H9 (cell line): ENCODE data around the gene WWC1. TPM values are rescaled to one million over a fixed set of nuclear protein-coding genes. Genes with fewer than 3 reads are reported as not detected.

Experiments
- DNase-seq: peaks from one replicate; pipeline ENCODE4 v3.0.0-alpha.2; 2017
- H2AFZ ChIP-seq: one replicate; pipeline ENCODE4 v1.6.1; 2013; ENCODE audit warnings: mild to moderate bottlenecking, low read length, control low read depth, moderate library complexity
- H2AK5ac ChIP-seq: 2 replicates; pipeline ENCODE4 v1.6.1; 2013; ENCODE audit warnings: low read length, control low read depth, mixed read lengths; ENCODE audit not compliant: insufficient read length
- H2BK120ac ChIP-seq: one replicate; pipeline ENCODE4 v1.6.1; 2013; ENCODE audit warnings: low read depth, mild to moderate bottlenecking, low read length, control low read depth, inconsistent platforms; ENCODE audit not compliant: poor library complexity, severe bottlenecking
- H2BK12ac ChIP-seq: 2 replicates; pipeline ENCODE4 v1.6.1; 2013; ENCODE audit warnings: low read length, control low read depth, mixed read lengths, low read depth; ENCODE audit not compliant: insufficient read length
- H2BK15ac ChIP-seq: 2 replicates; pipeline ENCODE4 v1.6.1; 2013; ENCODE audit warnings: low read depth, low read length, control low read depth
- H2BK20ac ChIP-seq: one replicate; pipeline ENCODE4 v1.6.1; 2013; ENCODE audit warnings: low read depth, mild to moderate bottlenecking, low read length, control low read depth, inconsistent platforms; ENCODE audit not compliant: poor library complexity, severe bottlenecking
- H2BK5ac ChIP-seq: 2 replicates; pipeline ENCODE4 v1.6.1; 2013; ENCODE audit warnings: low read length, control low read depth, mixed read lengths; ENCODE audit not compliant: insufficient read length
- H3K14ac ChIP-seq: 2 replicates; pipeline ENCODE4 v1.6.1; 2013; ENCODE audit warnings: low read length, control low read depth; ENCODE audit not compliant: insufficient read depth
- H3K18ac ChIP-seq: 2 replicates; pipeline ENCODE4 v1.6.1; 2013; ENCODE audit warnings: low read depth, mild to moderate bottlenecking, mixed read lengths, low read length, control low read depth; ENCODE audit not compliant: insufficient read length
- H3K23ac ChIP-seq: 2 replicates; pipeline ENCODE4 v1.6.1; 2013; ENCODE audit warnings: low read length, control low read depth, mixed read lengths, low read depth; ENCODE audit not compliant: insufficient read length
- H3K23me2 ChIP-seq: 2 replicates; pipeline ENCODE4 v1.6.1; 2013; ENCODE audit warnings: low read depth, mild to moderate bottlenecking, mixed read lengths, low read length, control low read depth; ENCODE audit not compliant: insufficient read length, poor library complexity, severe bottlenecking
- H3K27ac ChIP-seq: 2 replicates; pipeline ENCODE4 v1.5.1; 2013; ENCODE audit warnings: low read length, control low read depth, mixed read lengths, low read depth; ENCODE audit not compliant: insufficient read length
- H3K27me3 ChIP-seq: 2 replicates; pipeline ENCODE4 v1.6.1; 2013; ENCODE audit warnings: low read length, control low read depth, inconsistent platforms; ENCODE audit not compliant: insufficient read depth
- H3K4ac ChIP-seq: 2 replicates; pipeline ENCODE4 v1.6.1; 2013; ENCODE audit warnings: low read depth, mild to moderate bottlenecking, control low read depth, inconsistent platforms, low read length, moderate library complexity
- H3K4me1 ChIP-seq: 2 replicates; pipeline ENCODE4 v1.6.1; 2013; ENCODE audit warnings: low read length, control low read depth, inconsistent platforms; ENCODE audit not compliant: insufficient read depth
- H3K4me2 ChIP-seq: 2 replicates; pipeline ENCODE4 v1.6.1; 2013; ENCODE audit warnings: low read length, control low read depth, mixed read lengths; ENCODE audit not compliant: insufficient read length, insufficient read depth
- H3K56ac ChIP-seq: 2 replicates; pipeline ENCODE4 v1.6.1; 2013; ENCODE audit warnings: low read depth, mild to moderate bottlenecking, mixed read lengths, low read length, control low read depth; ENCODE audit not compliant: insufficient read length
- H3K79me1 ChIP-seq: 2 replicates; pipeline ENCODE4 v1.6.1; 2013; ENCODE audit warnings: low read depth, mild to moderate bottlenecking, moderate library complexity, low read length, control low read depth, inconsistent platforms; ENCODE audit not compliant: insufficient read depth, poor library complexity, severe bottlenecking
- H3K79me2 ChIP-seq: 2 replicates; pipeline ENCODE4 v1.6.1; 2013; ENCODE audit warnings: low read length, control low read depth, inconsistent platforms; ENCODE audit not compliant: insufficient read depth
- H3K9ac ChIP-seq: 2 replicates; pipeline ENCODE4 v1.6.1; 2013; ENCODE audit warnings: low read length, control low read depth, mixed read lengths; ENCODE audit not compliant: insufficient read length; ENCODE audit errors: extremely low read depth
- H3K9me3 ChIP-seq: one replicate; pipeline ENCODE4 v1.6.1; 2013; ENCODE audit warnings: low read depth, low read length, inconsistent platforms; ENCODE audit not compliant: control insufficient read depth
- H3T11ph ChIP-seq: one replicate; pipeline ENCODE4 v1.6.1; 2013; ENCODE audit warnings: mild to moderate bottlenecking, low read length, control low read depth, inconsistent platforms
- H4K20me1 ChIP-seq: one replicate; pipeline ENCODE4 v1.6.1; 2013; ENCODE audit not compliant: control insufficient read depth, insufficient read length, insufficient read depth
- H4K5ac ChIP-seq: 2 replicates; pipeline ENCODE4 v1.6.1; 2013; ENCODE audit warnings: low read depth, mild to moderate bottlenecking, mixed read lengths, low read length, control low read depth; ENCODE audit not compliant: insufficient read length
- H4K8ac ChIP-seq: replicated peaks from 2 replicates; pipeline ENCODE4 v1.6.1; 2013; ENCODE audit warnings: low read length, control low read depth, mixed read lengths, low read depth; ENCODE audit not compliant: insufficient read length
- H4K91ac ChIP-seq: 2 replicates; pipeline ENCODE4 v1.6.1; 2013; ENCODE audit warnings: low read depth, mild to moderate bottlenecking, moderate library complexity, mixed read lengths, low read length, control low read depth; ENCODE audit not compliant: insufficient read length
- H3K27ac Mint-ChIP-seq, 3 experiments: 2 replicates in 2 of 3; 3 replicates in 1 of 3; pipeline ENCODE4 v1.8.0; 2020 to 2021; ENCODE audit warnings: mixed read lengths in 3 of 3, mild to moderate bottlenecking in 1 of 3, moderate library complexity in 1 of 3
- H3K27me3 Mint-ChIP-seq: 2 replicates; pipeline ENCODE4 v1.8.0; 2021; ENCODE audit warnings: low read depth, mild to moderate bottlenecking, moderate library complexity, mixed read lengths
- H3K36me3 Mint-ChIP-seq, 3 experiments: 2 replicates in 2 of 3; 3 replicates in 1 of 3; pipeline ENCODE4 v1.8.0; 2020 to 2021; ENCODE audit warnings: low read depth in 3 of 3, mixed read lengths in 3 of 3; ENCODE audit not compliant: insufficient read depth in 1 of 3
- H3K4me1 Mint-ChIP-seq, 2 experiments: 2 replicates each; pipeline ENCODE4 v1.8.0; 2020; ENCODE audit warnings: mixed read lengths in 2 of 2
- H3K4me3 Mint-ChIP-seq, 2 experiments: 2 replicates in 1 of 2; 3 replicates in 1 of 2; pipeline ENCODE4 v1.8.0; 2020 to 2021; ENCODE audit warnings: mild to moderate bottlenecking in 2 of 2, mixed read lengths in 2 of 2, moderate library complexity in 1 of 2
- H3K9me3 Mint-ChIP-seq, 2 experiments: 2 replicates in 1 of 2; 3 replicates in 1 of 2; pipeline ENCODE4 v1.8.0; 2020; ENCODE audit warnings: mild to moderate bottlenecking in 2 of 2, mixed read lengths in 2 of 2, moderate library complexity in 1 of 2
- WGBS: extraction: QIAGEN DNeasy Blood & Tissue Kit; methylation state at CpG from one replicate; pipeline ENCODE4 v1.1.7; 2013; ENCODE audit warnings: missing lambda C conversion rate, low lambda C conversion rate, mixed read lengths; ENCODE audit not compliant: insufficient read length; ENCODE audit errors: extremely low coverage; 5-methylcytosine and 5-hydroxymethylcytosine counted together
- total RNA-seq: library from RNA; stranded (reverse); gene quantifications from 2 replicates; pipeline ENCODE4 v1.2.1, GENCODE V29; 2021
- TF ChIP-seq, protein P1 (sequence below): fragments of 200-600 bp; sonication (generic); conservative IDR thresholded peaks from 3 replicates; pipeline ENCODE4 v1.8.0; 2021; ENCODE audit warnings: antibody characterized with exemption, mild to moderate bottlenecking

Gene WWC1
- total RNA-seq, 1 experiment from 2014 or later: 28.2 TPM

GRCh38 chr5:168471785-168472184, 180.3 kb downstream of the WWC1 start:
- Histone ChIP-seq H2AK5ac (no peak overlapping the region), H3K4ac (no peak overlapping the region), H2BK5ac (no peak overlapping the region), H3K23me2 (no peaks in the 10 kb centered on the region), H3T11ph (no peak overlapping the region), H4K8ac (no peak overlapping the region), H4K91ac (no peak overlapping the region), H3K9ac (no peak overlapping the region), H2BK12ac (no peak overlapping the region), H3K18ac (no peak overlapping the region), H3K4me2 (no peak overlapping the region), H3K9me3 (no peaks in the 10 kb centered on the region), H3K14ac (no peak overlapping the region), H3K4me1 (no peaks in the 10 kb centered on the region), H3K27me3 (no peaks in the 10 kb centered on the region), H2AFZ (no peak overlapping the region), H3K79me1 (no peaks in the 10 kb centered on the region), H4K20me1 (no peaks in the 10 kb centered on the region), H3K56ac (no peak overlapping the region), H4K5ac (no peak overlapping the region), H2BK120ac (no peak overlapping the region), H2BK15ac (no peak overlapping the region; the same call in 1 of the 2 replicates), H3K79me2 (no peaks in the 10 kb centered on the region), H2BK20ac (no peak overlapping the region), H3K23ac (no peak overlapping the region), H3K27ac (no peak overlapping the region)
- Mint-ChIP-seq H3K36me3 (peaks cover 4 to 21% (median 20%) of the 10 kb centered on the region in 3 experiments; a peak in 6 of 7 replicates), H3K4me1 (no peaks in the 10 kb centered on the region; a peak in 1 of 4 replicates), H3K27ac (no peak overlapping the region), H3K9me3 (no peaks in the 10 kb centered on the region), H3K27me3 (no peaks in the 10 kb centered on the region), H3K4me3 (no peak overlapping the region)
- WGBS: no CpG with 5 or more reads among the region's 4 CpGs
- no peak for DNase-seq
- TF ChIP-seq, protein P1, sequence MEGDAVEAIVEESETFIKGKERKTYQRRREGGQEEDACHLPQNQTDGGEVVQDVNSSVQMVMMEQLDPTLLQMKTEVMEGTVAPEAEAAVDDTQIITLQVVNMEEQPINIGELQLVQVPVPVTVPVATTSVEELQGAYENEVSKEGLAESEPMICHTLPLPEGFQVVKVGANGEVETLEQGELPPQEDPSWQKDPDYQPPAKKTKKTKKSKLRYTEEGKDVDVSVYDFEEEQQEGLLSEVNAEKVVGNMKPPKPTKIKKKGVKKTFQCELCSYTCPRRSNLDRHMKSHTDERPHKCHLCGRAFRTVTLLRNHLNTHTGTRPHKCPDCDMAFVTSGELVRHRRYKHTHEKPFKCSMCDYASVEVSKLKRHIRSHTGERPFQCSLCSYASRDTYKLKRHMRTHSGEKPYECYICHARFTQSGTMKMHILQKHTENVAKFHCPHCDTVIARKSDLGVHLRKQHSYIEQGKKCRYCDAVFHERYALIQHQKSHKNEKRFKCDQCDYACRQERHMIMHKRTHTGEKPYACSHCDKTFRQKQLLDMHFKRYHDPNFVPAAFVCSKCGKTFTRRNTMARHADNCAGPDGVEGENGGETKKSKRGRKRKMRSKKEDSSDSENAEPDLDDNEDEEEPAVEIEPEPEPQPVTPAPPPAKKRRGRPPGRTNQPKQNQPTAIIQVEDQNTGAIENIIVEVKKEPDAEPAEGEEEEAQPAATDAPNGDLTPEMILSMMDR: no peak
